CD4-positive, alpha-beta T cell treated with Interleukin-1 beta for 1 hour (primary cell): ENCODE data around the gene STAT1.
"Not testable (repeated sequence)": the region's sequence is repeated elsewhere in the genome, so short reads cannot be mapped to it uniquely, and the experiment has no call there.

Experiments
- DNase-seq, 2 donors: peaks; one replicate each; pipeline ENCODE4 v3.0.0-alpha.2; 2020 to 2022

The STAT1 gene

GRCh38 chr2:190979906-190980629 is 33.9 kb downstream of the STAT1 start:
- DNase-seq, result no peak

- DNase-seq, result no peak
Measured at GRCh38 chr2:190978389-190979053, 35.5 kb downstream of the STAT1 start.

GRCh38 chr2:190977505-190977904 is 36.5 kb downstream of the STAT1 start:
- DNase-seq, result no peak

- DNase-seq, result no peak
Measured at GRCh38 chr2:190976521-190976920, 37.5 kb downstream of the STAT1 start.

- no peak for DNase-seq
Measured at GRCh38 chr2:190974629-190975361, 39.2 kb downstream of the STAT1 start.

- DNase-seq, result no peak
Measured at GRCh38 chr2:190973726-190974628, 40.0 kb downstream of the STAT1 start.

- DNase-seq, result no peak
Measured at GRCh38 chr2:190973262-190973661, 40.7 kb downstream of the STAT1 start.

- DNase-seq, result no peak
Measured at GRCh38 chr2:190972846-190973245, 41.1 kb downstream of the STAT1 start.

GRCh38 chr2:190972213-190972612 is 41.8 kb downstream of the STAT1 start:
- no peak for DNase-seq

- no peak for DNase-seq
Measured at GRCh38 chr2:190970873-190971506, 43.0 kb downstream of the STAT1 start.

- no peak for DNase-seq
Measured at GRCh38 chr2:190970160-190970559, 43.8 kb downstream of the STAT1 start.

- no peak for DNase-seq
Measured at GRCh38 chr2:190968522-190968921, 45.4 kb downstream of the STAT1 start.

- no peak for DNase-seq
Measured at GRCh38 chr2:190965580-190966222, 48.3 kb downstream of the STAT1 start.

- DNase-seq, result peak in 1 of 2 donors; percentile 25
Measured at GRCh38 chr2:190964170-190964795, 49.7 kb downstream of the STAT1 start.

GRCh38 chr2:190963088-190963487 is 50.9 kb downstream of the STAT1 start:
- DNase-seq, result no peak

- DNase-seq, result no peak
Measured at GRCh38 chr2:190961918-190962487, 52.0 kb downstream of the STAT1 start.

- not testable (repeated sequence) for DNase-seq
Measured at GRCh38 chr2:190961117-190961516, 52.9 kb downstream of the STAT1 start.

- DNase-seq, result no peak
Measured at GRCh38 chr2:190959911-190960788, 53.8 kb downstream of the STAT1 start.

- no peak for DNase-seq
Measured at GRCh38 chr2:190953257-190953656, 60.7 kb downstream of the STAT1 start.

- DNase-seq, result no peak
Measured at GRCh38 chr2:190950566-190950991, 63.4 kb downstream of the STAT1 start.
